GM18526 (cell line): ENCODE data around the gene POLD1.
A peak's percentile ranks its signal among the peaks of the same experiment; 100 is the strongest.

ENCODE experiments used
- POLR2A ChIP-seq: IDR thresholded peaks from 3 replicates; pipeline ENCODE4 v1.6.1; 2011; ENCODE audit not compliant: insufficient read length; ENCODE audit errors: extremely low read depth

POLD1 gene

GRCh38 chr19:50406829-50407228 is 22.7 kb downstream of the POLD1 start:
- TF ChIP-seq POLR2A: no peak

GRCh38 chr19:50409347-50409746 is 25.2 kb downstream of the POLD1 start:
- no peak for TF ChIP-seq POLR2A

- no peak for TF ChIP-seq POLR2A
Measured at GRCh38 chr19:50410109-50410508, 26.0 kb downstream of the POLD1 start.

GRCh38 chr19:50412419-50412818 is 28.3 kb downstream of the POLD1 start:
- no peak for TF ChIP-seq POLR2A

GRCh38 chr19:50413096-50413495 is 28.9 kb downstream of the POLD1 start:
- no peak for TF ChIP-seq POLR2A

- no peak for TF ChIP-seq POLR2A
Measured at GRCh38 chr19:50413531-50413930, 29.4 kb downstream of the POLD1 start.

GRCh38 chr19:50414864-50415660 is 30.9 kb downstream of the POLD1 start:
- TF ChIP-seq POLR2A: no peak

- peak; percentile 52 for TF ChIP-seq POLR2A
Measured at GRCh38 chr19:50415661-50416033, 31.5 kb downstream of the POLD1 start.

GRCh38 chr19:50416034-50416977 is 32.2 kb downstream of the POLD1 start:
- TF ChIP-seq POLR2A: no peak

- no peak for TF ChIP-seq POLR2A
Measured at GRCh38 chr19:50417111-50418081, 33.2 kb downstream of the POLD1 start.

- TF ChIP-seq POLR2A: peak; percentile 94
Measured at GRCh38 chr19:50418176-50419021, 34.3 kb downstream of the POLD1 start, which contains the start of gene SPIB. TSS of gene SPIB (plus strand) at chr19:50418938. CDS start at chr19:50418963, 25 bp downstream.

GRCh38 chr19:50419022-50419579 is 35.0 kb downstream of the POLD1 start:
- TF ChIP-seq POLR2A: no peak

GRCh38 chr19:50419580-50420035 is 35.5 kb downstream of the POLD1 start:
- peak; percentile 47 for TF ChIP-seq POLR2A
